AG20443 (cell line): ENCODE data around the gene SNX22.

Source experiments
- DNase-seq: peaks from one replicate; pipeline ENCODE4 v3.0.0; 2012; ENCODE audit warnings: low spot score, mixed read lengths

The SNX22 gene

GRCh38 chr15:64156652-64157331 lies 5.3 kb downstream of the SNX22 start:
- no peak for DNase-seq

- DNase-seq: no peak
Measured at GRCh38 chr15:64157599-64158125, 6.1 kb downstream of the SNX22 start.

DNA sequence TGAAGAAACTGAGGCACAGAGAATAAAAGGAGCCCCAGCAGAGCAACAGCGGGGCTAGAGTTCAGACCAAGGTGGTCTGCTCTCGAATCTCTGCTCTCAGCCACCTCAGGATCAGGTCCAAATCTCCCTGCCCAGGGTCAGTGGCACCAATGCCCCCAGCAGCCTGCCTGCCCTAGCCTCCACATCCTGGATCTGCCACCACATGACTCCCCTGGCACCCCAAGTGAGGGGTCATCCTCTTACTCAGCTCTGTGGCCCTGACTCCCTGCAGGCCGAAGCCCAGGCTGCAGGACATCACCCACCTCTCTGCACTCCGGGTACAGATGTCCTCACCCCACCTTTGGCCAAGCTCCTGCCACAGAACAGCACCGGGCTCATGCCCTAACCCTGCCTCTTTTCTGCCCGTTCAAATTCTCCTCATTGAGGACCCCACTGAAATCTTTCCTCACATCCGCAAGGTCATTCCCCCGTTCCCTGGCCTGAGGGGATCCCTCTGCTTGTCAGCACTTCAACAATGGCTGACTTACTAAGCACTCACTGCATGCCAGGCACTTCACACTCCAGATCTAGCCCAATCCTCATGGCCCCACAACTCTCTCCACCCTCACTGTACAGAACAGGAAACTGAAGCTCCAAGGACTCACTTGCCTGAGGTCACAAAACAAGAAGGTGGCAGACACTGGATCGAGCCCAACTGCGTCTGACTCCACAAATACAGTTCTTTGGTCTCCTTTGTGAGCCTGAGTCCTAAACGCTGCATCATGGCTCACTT lies 7.0 kb downstream of the SNX22 start:
- no peak for DNase-seq

GRCh38 chr15:64161688-64162477 lies 10.4 kb downstream of the SNX22 start:
- no peak for DNase-seq

DNA sequence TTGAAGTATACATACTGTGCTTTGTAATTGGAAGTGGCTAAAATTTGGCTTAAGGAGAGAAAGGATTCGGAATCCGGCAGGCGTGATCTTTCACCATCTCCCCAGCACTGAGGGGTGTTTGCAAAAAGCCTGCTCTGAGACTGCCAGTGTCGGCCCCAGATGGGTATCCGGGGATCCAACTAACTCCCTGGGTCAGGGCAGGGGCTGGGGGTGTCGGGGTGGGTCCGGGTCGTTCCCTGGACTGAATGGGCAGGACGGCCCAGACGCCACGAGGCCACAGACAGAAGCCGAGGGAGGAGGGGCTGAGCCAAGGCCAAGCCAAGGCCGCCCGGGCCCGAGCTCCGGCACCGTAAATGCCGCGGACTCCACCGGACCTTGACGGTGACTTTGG lies 10.9 kb downstream of the SNX22 start:
- DNase-seq: peak; percentile 69

- DNase-seq: peak; percentile 98
Measured at GRCh38 chr15:64162869-64163658, 11.5 kb downstream of the SNX22 start, which contains the start of gene PPIB. Gene PPIB (minus strand): TSS chr15:64163022. CDS start chr15:64162986, 36 bp downstream.

DNA sequence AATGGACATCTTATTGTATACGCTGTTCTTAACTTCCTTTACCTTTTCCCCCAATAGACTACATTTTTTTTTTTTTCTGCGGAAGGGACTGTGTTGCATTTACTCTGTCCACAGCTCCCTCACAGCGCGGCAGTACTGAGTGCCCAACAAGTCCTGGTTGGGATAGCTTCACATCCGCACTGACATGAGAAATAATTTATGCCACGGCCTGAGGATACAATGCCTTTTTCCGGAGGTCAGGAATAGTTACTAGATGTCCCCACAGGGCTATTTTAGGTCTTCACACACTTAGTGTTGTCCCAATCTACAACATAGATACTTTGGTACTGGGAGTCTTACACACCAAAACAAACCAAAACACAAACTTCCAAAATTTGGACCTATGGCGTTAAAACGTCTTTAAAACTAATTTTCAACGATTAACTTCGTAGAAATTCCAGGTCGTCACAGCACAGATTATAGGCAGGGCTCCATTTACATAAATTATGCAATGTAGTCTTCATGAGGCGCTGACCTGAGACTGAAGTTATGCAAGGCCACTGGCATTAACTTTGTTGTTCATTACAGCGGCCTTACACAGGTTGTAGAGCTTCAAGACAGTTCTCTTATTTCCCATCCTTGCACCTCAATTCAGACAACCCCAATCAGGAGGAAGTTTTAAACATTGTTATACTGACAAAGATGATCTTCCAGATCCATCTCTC lies 12.3 kb downstream of the SNX22 start:
- peak; percentile 22 for DNase-seq

DNA sequence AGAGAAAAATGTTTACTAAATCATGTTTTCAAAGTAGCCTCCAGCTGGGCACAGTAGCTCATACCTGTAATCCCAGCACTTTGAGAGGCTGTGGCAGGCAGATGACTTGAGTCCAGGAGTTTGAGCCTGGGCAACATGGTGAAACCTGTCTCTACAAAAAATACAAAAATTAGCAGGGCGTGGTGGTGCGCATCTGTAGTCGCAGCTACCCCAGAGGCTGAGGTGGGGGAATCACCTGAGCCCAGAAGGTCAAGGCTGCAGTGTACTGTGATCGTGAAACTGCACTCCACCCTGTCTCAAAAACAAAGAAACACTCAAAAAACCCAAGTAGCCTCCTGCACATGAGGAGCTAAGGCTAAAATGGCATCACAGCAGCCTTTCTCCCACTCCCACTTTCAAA lies 12.9 kb downstream of the SNX22 start:
- DNase-seq: no peak

GRCh38 chr15:64166102-64166890 lies 14.8 kb downstream of the SNX22 start:
- no peak for DNase-seq

DNA sequence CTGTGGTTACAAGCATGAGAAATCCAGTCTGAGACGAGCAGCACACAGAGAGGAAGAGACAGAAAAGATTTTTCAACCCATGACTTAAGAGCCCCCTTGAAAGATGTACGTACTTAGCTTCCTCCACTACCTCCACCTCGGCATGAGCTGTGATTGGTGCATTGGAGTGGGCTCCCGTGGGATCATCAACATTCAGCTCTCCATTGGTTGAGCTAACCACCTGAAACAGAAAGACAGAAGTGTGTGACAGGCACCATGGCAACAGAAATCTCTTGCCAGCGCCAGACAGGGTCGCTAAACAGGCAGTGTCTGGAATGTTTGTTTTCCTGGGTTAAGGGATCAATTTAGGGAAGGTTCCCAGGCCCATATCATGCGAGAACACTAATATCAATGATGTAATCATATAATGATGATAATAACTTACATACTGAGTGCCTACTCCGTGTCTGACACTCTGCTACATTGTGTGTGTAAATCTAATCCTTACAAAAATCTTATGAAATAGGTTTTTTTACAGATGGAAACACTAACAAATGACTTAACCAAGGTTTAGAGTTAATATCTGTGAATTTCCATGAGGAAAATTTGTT lies 28.8 kb downstream of the SNX22 start:
- no peak for DNase-seq

DNA sequence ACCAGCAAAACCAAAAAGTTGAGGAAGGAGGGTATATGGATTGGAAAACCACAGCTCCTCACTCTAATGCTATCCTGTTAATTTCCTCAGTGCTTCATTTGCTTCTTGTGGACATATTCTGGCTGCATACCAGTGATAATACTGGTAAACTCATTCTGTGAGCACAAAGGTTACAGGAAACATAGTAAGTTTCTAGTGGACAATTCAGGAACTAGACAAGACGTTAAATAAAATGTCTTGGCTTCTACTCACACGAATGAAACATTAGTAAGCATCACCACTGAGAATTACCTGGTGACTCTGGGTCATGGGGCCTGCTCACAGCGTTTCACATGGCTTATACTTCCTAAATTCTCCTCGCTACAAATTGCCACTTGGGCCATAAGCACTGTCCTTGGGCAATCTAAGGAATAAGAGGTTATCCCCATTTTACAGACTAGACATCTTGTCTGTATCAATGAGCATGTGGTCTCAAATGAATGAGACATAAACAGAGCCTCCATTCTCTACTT lies 31.4 kb downstream of the SNX22 start:
- no peak for DNase-seq

DNA sequence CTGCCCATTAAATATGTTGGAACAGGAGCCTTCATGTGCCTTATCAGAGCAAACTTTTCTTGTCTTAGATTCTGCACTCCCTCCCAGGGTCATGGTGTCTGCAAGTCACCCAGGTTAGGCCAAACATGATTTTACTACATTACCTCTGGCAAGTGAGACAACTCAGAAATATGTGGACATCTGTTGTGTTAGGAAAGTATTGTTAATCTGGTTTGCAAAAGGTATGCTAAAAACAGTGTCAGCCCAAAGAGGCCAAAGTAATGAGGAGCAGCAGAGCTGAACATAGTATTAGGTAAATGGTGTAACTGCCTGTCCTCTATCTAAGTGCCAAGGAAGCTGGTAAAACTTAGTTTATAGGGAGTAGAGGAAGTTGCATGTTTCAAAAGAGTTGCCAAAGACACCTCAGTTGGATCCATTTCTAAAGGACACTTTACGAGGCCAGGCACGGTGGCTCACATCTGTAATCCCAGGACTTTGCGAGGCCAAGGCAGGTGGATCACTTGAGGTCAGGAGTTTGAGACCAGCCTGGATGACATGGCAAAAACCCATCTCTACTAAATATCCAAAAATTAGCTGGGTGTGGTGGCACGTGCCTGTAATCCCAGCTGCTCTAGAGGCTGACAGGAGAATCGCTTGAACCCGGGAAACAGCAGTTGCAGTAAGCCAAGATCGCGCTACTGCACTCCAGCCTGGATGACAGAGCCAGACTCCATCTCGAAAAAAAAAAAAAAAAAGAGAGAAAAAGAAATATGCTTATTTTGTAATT lies 33.8 kb downstream of the SNX22 start:
- no peak for DNase-seq

- no peak for DNase-seq
Measured at GRCh38 chr15:64187396-64188191, 36.1 kb downstream of the SNX22 start.

GRCh38 chr15:64191971-64192830 lies 40.7 kb downstream of the SNX22 start:
- no peak for DNase-seq

- no peak for DNase-seq
Measured at GRCh38 chr15:64193971-64194370, 42.4 kb downstream of the SNX22 start.

DNA sequence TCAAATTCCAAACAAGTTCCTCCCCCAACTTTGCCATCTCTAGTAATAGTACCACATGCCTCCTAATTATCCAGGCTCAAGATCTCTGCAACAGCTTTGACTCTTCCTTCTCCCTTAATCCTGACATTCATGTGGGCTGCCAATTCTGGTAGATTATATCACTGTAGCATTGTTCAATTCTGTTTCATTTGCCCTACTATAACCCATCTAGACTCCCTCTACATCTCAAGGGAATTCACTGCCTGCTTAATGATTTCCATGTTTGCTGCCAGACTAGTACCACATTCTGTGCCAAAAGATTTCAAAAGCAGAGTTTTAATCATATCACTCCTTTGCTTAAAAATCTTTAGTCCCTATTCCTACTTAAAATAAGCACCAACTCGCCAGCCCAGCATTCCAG lies 45.9 kb downstream of the SNX22 start:
- DNase-seq: peak; percentile 49

DNA sequence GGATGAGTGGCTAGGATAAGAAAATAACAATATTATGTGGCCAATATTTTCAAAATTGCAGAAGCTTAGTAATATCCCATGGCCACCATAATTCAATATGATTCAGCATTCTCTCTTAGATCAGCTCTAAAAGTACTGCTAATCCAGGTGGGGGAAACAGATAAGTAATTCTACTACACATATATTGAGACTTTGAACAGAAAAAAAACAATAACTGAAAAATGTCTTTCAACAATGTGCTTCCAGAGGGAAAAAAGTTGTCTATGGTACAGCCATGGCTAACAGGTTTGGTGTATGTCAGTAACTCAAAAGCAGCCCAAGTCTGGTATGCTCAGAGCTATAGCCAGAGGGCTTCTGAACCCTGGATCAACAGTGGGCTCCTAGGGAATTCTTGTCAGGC lies 53.7 kb downstream of the SNX22 start:
- no peak for DNase-seq
